Activated naive CD4-positive, alpha-beta T cell treated with anti-CD3 and anti-CD28 coated beads, Interleukin-2, amount 10 ng/mL, durations not matched to agents 5 hours and 36 hours (primary cell): ENCODE data around the gene EP300. TPM values are rescaled to one million over a fixed set of nuclear protein-coding genes. Genes with fewer than 3 reads are reported as not detected.

Source experiments
- total RNA-seq, 2 experiments: library from RNA; stranded (reverse); gene quantifications; one replicate each; pipeline ENCODE4 v1.2.3, GENCODE V29; 2021

EP300 gene
- 10 to 100 TPM; 77.4 to 78.4 TPM for total RNA-seq

DNA sequence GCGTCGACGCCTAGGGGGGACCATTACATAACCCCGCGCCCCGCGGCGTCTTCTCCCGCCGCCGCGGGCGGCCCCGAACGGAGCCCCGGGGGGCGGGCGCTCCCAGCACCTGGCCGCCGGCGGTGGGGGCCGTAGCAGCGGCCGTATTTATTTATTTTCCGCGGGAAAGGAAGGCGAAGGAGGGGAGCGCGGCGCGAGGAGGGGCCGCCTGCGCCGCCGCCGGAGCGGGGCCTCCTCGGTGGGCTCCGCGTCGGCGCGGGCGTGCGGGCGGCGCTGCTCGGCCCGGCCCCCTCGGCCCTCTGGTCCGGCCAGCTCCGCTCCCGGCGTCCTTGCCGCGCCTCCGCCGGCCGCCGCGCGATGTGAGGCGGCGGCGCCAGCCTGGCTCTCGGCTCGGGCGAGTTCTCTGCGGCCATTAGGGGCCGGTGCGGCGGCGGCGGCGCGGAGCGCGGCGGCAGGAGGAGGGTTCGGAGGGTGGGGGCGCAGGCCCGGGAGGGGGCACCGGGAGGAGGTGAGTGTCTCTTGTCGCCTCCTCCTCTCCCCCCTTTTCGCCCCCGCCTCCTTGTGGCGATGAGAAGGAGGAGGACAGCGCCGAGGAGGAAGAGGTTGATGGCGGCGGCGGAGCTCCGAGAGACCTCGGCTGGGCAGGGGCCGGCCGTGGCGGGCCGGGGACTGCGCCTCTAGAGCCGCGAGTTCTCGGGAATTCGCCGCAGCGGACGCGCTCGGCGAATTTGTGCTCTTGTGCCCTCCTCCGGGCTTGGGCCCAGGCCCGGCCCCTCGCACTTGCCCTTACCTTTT, at the start of gene EP300:
TSS of gene EP300 (plus strand) at position 570 of the 795 bp plus-strand sequence. CDS start 413 bp downstream, outside the sequence.

GRCh38 chr22:41204992-41205900, 112.9 kb downstream of the EP300 start, which contains the start of gene L3MBTL2:
Gene L3MBTL2, plus strand, starts transcription at chr22:41205312. Its CDS starts 51 bp downstream, at chr22:41205363.

Other genes with a start within 250 kb of the EP300 start
- 100 to 1,000 TPM; 155 to 160 TPM for gene ST13, start 236.0 kb upstream of the EP300 start, total RNA-seq
- gene XPNPEP3, start 235.4 kb upstream of the EP300 start, total RNA-seq: 10 to 100 TPM; 13.1 to 13.2 TPM
- gene DNAJB7, start 230.5 kb upstream of the EP300 start, total RNA-seq: not detected
- 10 to 100 TPM; 75.3 to 76.8 TPM for gene RBX1, start 141.2 kb upstream of the EP300 start, total RNA-seq
- gene L3MBTL2, start 112.7 kb downstream of the EP300 start, total RNA-seq: 10 to 100 TPM; 30.4 to 30.9 TPM
- gene CHADL, start 148.3 kb downstream of the EP300 start, total RNA-seq: under 1 TPM; 0.23 to 0.34 TPM
- 10 to 100 TPM; 76.8 to 77.6 TPM for gene RANGAP1, start 193.6 kb downstream of the EP300 start, total RNA-seq
- gene ZC3H7B, start 208.9 kb downstream of the EP300 start, total RNA-seq: 10 to 100 TPM; 43.1 to 43.2 TPM